ENCODE measurements around the gene R3HDM2.
"Not testable (repeated sequence)": the region's sequence is repeated elsewhere in the genome, so short reads cannot be mapped to it uniquely, and the experiment has no call there.

GRCh38 chr12:57444337-57444736 lies 13.5 kb upstream of the R3HDM2 start:
- not testable (repeated sequence) for TF ChIP-seq CTCF (IDR thresholded peaks at IDR 0.05); POLR2AphosphoS5 (IDR thresholded peaks at IDR 0.05); POLR2A (IDR thresholded peaks at IDR 0.05; ENCODE audit: low read depth)

All from esophagus muscularis mucosa (tissue), 3 donors.